ENCODE measurements around the gene COL1A1. TPM values are rescaled to one million over a fixed set of nuclear protein-coding genes. Genes with fewer than 3 reads are reported as not detected.
A peak's percentile ranks its signal among the peaks of the same experiment; 100 is the strongest.

Gene COL1A1
- total RNA-seq, 1 donor from 2014 or later: 17.6 TPM

- DNase-seq: peak; percentile 41
Observed at GRCh38 chr17:50199803-50200456, 1.5 kb downstream of the COL1A1 start.

DNA sequence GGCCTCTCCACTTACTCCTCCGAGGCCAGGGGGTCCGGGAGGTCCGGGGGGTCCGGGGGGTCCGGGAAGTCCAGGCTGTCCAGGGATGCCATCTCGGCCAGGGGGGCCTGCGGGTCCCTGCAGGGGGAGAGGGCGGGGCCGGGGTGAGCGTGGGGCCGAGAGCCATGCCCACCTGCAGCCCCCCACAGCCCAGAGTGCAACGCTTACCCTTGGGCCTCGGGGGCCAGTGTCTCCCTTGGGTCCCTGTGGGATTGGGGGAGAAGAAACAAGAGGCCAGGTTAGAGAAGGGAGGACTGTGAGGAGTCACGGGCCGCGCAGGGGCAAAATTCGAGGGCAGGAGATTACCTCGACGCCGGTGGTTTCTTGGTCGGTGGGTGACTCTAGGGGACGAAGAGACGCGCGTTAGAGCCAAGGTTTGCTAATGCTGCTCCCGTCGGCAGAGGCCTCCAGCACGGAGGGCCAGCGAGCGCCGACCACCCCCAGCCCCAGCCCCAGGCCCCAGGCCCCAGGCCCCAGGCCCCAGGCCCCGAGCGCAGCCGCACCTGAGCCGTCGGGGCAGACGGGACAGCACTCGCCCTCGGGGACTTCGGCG is 2.1 kb downstream of the COL1A1 start:
- no peak for DNase-seq

GRCh38 chr17:50198026-50198669 is 3.3 kb downstream of the COL1A1 start:
- no peak for DNase-seq

DNA sequence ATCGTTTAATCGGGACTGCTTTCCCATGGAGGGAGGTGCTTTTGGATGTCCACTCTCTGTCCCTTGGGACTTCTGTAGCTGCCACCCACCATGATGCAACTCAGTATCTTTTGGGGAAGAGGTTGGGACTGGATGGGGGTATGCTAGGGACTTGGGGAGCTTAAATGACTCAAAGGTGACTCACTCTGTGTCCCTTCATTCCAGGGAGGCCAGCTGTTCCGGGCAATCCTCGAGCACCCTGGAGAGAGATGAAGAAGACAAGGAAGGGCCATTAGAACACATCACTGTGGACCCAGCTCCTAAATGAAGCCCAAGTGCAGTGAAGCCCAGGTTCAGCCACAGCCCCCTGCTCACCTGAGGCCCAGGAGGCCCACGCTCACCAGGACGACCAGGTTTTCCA is 4.6 kb downstream of the COL1A1 start:
- DNase-seq: no peak

DNA sequence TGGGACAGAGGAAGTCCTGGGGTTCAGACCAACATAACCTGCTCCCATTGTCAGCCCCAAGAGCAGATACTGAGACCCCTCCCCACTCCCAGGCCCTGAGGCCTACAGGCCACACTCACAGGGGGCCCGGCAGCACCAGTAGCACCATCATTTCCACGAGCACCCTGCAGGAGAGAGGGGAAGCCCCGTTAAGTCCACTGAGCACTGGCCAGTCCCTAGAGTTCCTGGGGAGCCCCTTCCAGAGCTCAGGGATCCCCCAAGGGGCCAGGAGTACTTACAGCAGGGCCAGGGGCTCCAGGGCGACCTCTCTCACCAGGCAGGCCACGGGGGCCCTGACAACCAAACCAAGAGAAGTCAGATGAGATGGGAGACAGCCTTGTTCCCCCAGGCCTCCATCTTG is 5.4 kb downstream of the COL1A1 start:
- no peak for DNase-seq

DNA sequence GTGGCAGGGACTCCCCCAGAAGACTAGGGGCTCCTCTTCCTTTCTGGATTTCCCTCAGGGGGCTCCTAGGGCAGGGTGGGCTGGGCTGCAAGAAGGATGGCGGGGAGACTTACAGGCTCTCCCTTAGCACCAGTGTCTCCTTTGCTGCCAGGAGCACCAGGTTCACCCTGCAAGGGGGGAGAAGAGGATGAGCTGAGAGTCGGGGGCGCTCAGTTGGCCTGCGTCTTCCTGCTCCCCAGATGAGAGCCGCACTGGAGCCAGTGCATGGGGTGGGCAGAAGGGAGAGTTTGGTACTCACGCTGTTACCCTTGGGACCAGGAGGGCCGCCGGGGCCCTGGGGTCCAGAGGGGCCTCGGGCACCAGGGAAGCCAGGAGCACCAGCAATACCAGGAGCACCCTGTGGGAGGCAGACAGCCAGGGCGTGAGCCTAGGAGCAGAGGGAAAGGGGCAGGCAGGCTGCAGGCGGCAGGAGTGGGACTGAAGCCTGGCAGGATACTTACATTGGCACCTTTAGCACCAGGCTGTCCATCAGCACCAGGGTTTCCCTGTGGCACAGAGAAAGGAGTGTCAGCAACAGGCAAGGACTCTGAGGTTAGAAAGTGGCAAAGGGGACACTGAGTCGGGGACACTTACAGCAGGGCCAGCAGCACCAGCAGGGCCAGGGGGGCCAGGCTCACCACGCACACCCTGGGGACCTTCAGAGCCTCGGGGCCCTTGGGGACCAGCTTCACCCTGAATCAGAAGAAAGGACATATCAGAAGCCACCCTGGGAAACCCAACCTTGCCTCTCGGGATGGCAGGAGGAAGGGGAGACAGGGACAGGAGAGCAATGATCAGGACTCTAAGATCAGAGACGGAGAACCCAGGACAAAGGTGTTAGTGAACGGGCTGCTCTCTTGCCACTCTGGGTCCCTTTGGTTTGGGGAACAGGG is 6.2 kb downstream of the COL1A1 start:
- no peak for DNase-seq

GRCh38 chr17:50194140-50194933 is 7.1 kb downstream of the COL1A1 start:
- DNase-seq: no peak

DNA sequence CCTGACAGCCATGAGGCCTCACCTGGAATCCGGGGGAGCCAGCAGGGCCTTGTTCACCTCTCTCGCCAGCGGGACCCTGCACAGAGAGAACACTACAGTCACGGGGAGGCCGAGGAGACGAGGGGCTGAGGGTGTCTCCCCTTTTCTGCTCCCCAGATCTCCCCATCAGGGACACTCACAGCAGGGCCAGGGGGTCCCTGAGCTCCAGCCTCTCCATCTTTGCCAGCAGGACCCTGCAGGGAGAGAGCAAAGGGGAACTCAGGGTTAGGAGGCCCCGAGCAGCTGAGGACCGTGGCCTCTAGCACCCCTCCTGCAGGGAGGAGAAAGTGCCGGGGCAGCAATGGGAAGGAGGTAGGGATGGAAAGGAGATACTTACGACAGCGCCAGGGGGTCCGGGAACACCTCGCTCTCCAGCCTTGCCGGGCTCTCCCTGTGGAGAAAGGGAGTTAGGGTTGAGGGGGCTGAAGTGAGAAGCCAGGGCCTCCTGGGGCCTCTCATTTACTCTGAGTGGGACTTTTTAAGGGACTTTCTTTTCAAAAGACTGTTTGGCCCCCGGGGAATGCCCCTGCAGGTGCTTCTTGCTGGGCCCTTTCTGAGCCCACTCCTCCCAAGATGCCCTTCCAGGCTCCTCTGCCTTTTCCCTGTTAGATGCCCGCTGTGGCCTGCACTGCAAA is 8.7 kb downstream of the COL1A1 start:
- no peak for DNase-seq

- DNase-seq: no peak
Observed at GRCh38 chr17:50192144-50192617, 9.2 kb downstream of the COL1A1 start.

- DNase-seq: no peak
Observed at GRCh38 chr17:50191359-50192143, 9.9 kb downstream of the COL1A1 start.

DNA sequence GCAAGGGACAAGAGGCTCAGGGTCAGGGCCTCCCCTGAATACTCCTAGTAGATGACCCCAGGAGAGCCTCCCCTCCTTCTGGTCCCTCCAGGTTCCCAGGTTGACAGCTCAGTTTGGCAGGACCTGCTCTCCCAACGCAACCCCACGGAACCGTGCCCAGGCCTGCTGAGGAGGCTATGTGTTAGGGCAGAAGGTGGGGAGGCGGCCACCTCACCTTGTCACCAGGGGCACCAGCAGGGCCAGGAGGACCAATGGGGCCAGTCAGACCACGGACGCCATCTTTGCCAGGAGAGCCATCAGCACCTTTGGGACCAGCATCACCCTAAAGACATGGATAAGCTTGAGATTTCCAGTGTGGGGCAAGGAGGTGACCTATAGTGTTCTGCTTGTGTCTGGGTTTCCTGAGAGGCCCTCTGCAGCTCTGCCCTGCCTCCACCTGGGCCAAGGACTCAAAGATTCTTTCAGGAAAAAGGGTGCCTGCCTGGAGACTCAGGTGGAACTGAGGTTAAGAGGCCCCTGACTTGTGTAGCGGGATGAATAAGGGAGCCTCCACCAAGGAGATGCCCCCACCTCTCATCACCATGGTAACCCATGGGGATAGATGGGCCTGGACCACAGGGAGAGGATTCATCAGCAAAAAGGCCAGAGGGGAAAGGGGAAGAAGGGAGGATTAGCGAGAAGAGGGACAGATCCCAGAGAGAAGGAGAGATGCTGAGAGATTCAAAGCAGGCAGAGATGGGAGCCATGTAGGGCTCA is 10.7 kb downstream of the COL1A1 start:
- no peak for DNase-seq

DNA sequence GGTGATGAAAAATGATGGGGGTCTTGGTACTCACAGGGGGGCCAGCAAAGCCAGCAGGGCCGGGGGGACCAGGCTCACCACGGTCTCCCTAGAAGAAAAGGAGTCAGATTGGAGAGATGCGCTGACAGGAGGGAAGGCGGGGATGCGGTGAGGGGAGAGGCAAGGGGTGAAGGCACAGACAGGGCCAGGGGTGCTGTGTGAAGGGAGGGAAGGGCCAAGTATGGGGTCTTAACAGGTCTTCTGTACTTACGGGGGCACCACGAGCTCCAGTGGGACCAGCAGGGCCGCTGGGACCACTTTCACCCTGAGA is 11.2 kb downstream of the COL1A1 start:
- DNase-seq: no peak

DNA sequence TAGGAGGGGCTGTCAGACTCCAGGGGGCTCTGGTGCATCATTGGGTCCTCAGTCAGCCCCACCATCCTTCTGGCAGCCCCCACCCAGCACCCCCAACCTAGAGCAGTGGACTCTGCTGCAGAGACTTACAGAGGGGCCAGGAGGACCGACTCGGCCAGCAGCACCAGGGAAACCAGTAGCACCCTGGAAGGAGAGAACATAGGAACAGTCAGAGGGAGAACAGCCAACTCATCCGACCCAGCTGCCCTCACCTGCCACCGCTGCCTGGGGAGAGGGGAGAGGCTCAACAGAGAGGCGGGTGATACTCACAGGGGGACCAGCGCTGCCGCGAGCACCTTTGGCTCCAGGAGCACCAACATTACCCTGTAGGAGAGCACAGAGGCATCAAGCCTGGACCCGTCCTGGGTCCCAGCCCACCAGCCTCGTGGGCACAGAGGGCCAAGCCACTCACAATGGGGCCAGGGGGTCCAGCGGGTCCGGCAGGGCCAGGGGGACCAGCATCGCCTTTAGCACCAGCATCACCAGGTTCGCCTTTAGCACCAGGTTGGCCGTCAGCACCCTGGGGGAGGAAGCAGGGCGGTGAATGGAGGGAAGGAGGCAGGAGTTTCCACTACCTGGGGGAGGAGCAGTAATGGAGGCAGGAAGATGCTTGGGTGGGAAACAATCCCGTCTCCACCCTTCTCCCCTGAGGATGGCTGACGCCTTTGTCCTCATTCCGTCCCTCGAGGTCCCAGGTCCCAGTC is 11.7 kb downstream of the COL1A1 start:
- DNase-seq: no peak

DNA sequence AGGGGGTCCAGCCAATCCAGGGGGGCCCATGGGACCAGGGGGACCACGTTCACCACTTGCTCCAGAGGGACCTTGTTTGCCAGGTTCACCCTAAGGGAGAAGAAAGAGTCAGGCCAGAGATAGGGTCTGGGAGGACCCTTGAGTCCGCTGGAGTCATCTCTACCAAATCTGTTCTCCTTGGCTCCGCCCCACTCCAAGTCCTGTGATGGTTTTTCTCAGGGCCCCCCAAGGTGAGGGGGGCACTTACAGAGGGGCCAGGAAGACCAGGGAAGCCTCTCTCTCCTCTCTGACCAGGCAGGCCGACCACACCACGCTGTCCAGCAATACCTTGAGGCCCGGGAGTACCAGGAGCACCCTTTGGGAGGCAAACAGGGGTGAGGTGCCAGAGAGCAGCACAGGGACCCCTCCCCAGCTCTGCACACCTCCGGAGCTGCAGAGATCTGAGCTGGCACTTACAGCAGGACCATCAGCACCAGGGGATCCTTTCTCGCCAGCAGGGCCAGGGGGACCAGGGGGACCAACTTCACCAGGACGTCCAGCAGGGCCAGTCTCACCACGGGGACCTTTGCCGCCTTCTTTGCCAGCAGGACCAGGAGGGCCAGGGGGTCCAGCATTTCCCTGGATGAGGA is 12.4 kb downstream of the COL1A1 start:
- no peak for DNase-seq

GRCh38 chr17:50188531-50188920 is 12.9 kb downstream of the COL1A1 start:
- no peak for DNase-seq

DNA sequence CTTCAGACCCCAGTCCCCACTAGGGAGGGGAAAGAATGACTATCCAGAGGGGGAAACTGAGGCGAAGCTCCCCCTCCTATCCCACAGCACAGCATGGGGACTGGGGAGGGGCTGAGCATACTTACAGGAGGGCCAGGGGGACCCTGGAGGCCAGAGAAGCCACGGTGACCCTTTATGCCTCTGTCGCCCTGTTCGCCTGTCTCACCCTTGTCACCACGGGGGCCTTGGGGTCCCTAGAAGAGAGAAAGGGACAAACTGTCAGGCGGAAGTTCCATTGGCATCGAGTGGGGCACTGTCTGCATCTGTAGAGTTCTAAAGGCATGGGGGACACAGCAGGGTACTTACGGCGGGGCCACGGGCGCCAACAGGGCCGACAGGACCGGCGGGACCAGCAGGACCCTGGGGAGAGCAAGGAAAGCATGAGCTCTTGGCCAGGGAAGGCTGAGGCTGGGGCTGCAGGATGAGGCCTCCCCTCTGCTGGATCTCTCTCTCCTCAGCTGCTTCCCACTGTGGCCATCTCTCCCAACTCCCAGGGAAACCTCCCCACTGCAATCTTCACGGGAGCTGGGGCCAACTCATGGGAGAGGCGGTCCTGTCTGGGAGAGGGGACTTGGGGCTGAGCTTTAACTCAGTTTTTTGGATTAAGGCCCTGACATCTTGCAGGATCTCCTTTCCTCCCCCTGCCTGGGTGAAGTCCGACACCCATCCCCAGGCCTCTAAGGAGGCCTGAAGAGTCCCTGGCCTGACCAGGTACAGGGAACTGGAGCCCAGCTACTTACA is 13.5 kb downstream of the COL1A1 start:
- no peak for DNase-seq

DNA sequence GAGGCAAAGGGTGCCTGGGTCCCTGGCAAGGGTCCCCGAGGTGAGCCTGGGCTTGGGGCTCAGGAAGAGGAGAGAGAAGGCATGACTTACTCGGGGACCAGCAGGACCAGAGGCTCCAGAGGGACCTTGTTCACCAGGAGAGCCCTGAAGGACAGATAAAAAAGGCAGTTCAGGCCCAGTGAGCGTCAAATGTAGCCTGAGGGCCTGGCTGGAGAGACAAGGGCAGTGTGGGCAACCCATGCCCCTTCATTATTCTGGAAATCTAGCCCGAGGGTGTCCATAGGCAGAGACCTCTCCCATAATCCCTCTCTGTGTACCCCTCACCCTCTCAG is 14.1 kb downstream of the COL1A1 start:
- DNase-seq: no peak

All from occipital lobe (tissue), 2 donors.